Renal cortex interstitium (tissue), 11 donors: ENCODE data around the gene TIMMDC1. TPM values are rescaled to one million over a fixed set of nuclear protein-coding genes. Genes with fewer than 3 reads are reported as not detected.
"Not testable (repeated sequence)": the region's sequence is repeated elsewhere in the genome, so short reads cannot be mapped to it uniquely, and the experiment has no call there.

Experiments
- DNase-seq, 11 donors: peaks; one replicate each; pipeline ENCODE4 v3.0.0-alpha.2; 2013; ENCODE audit warnings: low read depth in 9 of 11, low spot score in 4 of 11; ENCODE audit errors: extremely low read depth in 1 of 11
- polyA plus RNA-seq, 3 donors: library from polyadenylated mRNA; unstranded; fragments of 120-200 nt; gene quantifications; one replicate each; pipeline ENCODE4 v1.2.1, GENCODE V29; 2013; ENCODE audit not compliant: insufficient read length in 3 of 3

TIMMDC1 gene
- polyA plus RNA-seq, 3 donors, result 95.8 to 104 (median 103) TPM

DNA sequence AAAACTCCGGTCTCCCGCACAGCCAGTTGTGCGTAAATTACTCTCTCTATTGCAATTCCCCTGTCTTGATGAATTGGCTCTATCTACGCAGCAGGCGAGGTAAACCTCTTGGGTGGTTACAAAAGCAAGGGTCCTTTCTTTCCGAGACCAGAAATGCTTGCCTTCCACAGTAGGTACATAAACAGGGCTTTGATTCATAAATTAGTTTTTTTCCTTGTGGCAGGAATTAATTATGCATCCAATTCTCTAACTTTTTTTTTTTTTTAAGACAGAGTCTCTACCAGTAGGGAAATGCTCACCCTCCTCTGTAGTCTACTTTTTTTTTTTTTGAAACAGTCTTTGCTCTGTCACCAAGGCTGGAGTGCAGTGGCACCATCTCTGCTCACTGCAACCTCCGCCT lies 44.8 kb downstream of the TIMMDC1 start:
- DNase-seq, result no peak

DNA sequence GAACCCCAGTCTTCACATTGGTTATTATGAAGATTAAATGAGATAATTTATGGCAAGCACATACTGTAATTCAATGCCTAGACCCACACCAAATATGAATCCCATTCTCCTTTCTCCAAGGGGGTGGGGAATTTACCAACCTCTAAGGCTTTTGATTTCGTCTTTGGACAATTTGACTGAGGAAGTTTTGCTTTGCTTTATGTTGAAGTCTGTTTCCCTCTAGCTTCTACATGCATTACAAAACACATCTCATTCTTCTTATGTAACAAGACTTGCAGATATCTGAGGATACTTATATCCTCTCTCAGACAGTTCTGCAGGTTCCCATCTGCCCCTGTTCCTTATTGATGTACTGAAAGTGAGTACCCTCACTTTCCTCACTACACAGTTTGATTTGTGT lies 48.9 kb downstream of the TIMMDC1 start:
- no peak for DNase-seq

DNA sequence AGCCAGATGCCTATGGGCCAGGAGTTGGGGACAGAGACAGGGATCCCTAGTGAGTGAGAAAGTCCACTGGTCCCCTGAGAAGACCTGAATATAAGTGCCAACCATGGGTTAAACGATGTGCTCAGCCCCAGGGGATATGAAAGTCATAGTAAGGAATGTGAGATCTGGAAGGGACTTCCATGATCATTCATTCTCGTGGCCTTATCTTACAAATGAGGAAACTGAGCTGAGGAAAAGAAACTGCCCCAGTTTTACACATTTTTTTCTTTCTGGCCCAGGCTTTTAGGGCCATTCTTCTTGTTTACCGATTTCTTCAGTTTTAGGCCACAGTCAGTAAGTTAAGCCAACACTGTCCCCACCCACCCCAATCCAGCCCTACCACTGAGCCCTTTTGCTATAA lies 50.0 kb downstream of the TIMMDC1 start:
- no peak for DNase-seq

DNA sequence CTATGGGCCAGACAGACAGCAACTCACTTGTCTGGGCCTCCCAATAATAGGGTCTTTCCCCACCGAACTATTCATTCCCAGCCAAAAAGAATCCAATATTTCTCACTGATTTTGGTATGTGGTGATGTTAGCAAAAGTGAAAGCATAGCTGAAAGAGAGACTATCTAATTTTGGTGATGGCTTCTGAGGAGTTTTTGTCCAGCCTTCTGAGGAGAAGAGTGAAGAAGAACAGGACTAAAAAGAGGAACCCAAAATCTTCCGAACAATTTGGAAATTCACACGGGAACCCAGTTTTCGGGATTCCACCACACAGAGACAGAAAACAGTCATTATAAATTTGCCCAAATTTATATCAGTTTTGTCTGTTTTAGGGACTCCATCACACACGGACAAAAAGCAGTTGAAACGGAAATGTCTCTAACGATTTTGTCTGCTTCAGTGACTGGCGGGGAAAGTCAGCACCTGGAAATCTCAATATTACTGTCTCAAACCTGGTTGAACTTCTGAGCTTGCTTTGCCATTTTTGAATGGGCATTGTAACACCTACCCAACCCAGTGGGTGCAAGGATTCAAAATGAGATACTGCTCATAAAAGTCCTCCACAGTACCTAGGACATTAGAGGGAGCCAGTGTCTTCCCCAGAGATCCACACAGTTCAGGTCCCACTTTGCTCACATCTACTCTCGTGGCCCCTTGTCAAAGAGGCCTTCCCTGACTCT lies 52.0 kb downstream of the TIMMDC1 start:
- no peak for DNase-seq

DNA sequence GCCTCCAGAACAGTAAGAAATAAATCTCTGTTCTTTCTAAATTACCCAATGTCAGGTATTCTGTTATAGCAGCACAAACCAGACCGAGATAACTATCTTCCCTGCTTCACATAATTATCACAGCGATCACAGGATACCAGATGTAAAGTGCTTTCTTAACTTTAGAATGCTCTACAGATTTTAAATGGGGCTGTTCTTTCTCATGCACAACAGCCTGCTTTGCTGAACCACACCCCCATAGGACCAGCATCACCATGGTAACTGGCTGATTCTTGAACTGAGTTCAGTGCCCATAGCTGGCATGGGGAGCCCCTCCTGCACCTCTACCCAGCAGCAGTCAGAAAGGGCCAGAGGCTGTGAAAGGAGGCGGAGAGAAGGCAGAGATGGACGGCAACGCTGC lies 53.3 kb downstream of the TIMMDC1 start:
- DNase-seq, result no peak

DNA sequence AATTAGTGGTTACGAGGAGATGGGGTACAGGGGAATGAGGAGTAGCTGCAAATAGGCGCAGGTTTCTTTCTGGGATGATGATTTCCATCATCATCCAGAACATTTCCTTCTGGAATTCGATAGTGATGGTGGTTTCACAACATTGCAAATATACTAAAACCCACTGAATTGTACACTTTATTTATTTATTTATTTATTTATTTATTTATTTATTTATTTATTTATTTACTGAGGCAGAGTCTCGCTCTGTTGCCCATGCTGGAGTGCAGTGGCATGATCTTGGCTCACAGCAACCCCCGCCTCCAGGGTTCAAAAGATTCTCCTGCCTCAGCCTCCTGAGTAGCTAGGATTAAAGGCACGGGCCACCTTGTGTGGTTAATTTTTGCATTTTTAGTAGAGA lies 54.6 kb downstream of the TIMMDC1 start:
- DNase-seq, result not testable (repeated sequence)

DNA sequence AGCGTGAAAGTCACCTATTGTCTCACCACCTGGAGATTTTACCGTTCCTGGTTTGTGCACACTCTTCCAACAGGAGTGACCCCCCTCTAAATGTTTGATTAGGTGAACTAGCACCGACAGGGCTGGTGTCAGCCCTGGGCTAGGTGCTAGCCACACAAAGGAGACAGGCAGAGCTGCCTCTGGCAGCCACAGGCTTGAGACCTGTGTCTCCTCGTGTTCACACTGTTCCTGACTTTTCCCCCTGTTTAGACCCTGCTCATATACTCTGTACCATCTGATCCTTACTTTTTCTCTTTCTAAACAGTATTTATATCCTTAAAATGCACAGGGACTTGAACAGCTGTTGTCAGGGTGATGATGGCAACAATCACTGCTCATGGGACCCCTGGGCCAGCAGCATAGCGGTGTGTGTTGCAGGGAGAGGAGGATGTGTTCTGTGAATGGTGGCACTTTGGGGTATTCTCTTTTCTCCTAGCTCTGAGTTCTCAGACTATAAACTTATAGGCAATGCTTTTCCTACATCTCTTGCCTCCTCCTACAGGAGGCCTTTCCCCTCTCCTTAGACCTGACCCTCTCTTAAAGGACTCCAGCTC lies 55.6 kb downstream of the TIMMDC1 start:
- no peak for DNase-seq

DNA sequence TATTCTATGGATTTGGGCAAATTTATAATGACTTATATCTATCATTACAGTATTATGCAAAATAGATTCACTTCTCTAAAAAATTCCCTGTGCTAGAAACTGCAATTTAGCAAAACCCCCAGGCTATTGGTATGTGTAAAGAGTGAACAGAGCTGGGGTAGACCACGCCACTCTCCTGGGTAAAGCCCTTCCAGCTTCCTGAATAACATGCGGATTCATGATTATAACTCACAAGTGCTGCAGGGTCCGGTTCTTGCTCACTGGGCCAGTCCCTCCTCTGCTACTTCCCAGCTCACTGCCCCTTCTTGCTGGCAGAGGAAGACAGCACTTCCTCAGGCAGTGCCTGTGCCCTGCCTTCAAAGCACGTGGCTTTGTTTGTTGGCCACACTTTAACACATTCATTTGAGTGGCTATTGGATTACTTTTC lies 57.0 kb downstream of the TIMMDC1 start:
- DNase-seq, result no peak

DNA sequence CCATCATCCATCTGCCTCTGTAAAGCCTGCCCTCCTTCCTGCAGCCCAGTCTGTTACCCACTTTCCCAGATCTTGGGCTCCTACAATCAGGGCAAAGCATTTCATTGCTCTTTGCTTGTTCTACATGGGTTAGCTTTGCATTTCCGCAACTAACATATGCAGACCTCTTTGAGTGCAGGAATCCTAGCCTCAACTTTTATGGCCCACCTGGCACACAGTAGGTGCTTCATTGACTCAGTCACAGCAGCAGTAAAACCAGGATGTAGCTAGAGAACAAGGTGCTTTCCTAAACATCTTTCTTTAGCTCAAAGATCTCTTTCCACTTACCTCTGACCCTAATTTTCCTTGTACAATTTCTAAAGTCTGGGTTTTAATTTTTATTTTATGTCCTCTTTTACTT lies 57.6 kb downstream of the TIMMDC1 start:
- no peak for DNase-seq

DNA sequence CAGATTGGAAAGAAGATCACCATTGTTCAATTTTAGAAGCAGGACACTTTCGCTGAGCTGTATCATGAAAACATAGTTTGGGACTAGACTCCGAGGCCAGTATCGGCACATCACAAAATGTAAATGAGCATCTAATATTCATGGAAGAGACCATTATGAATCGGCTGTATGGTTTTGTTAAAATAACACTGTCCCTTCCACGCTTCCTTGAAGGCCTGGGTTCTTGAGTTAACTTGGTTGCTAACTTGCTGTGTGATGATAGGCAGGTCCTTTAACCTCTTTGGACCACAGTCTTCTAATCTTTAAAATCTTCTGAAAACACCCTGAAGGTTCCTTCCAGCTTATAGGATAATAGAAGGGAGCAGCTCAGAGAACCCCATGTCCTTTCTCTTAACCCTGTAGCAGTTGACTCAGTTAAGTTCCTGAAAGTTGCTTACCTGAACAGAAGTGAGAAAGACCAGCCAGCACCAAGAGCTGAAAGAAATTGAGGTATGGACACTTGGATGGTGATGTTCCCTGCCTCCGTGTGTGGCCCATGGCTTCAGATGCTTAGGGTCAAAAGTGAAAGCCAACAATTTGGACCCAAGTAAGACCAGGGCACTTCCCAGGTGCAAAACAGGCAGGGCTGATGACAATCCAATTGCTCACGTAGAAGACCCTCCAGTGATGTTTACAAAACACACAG lies 59.0 kb downstream of the TIMMDC1 start:
- DNase-seq, result no peak

DNA sequence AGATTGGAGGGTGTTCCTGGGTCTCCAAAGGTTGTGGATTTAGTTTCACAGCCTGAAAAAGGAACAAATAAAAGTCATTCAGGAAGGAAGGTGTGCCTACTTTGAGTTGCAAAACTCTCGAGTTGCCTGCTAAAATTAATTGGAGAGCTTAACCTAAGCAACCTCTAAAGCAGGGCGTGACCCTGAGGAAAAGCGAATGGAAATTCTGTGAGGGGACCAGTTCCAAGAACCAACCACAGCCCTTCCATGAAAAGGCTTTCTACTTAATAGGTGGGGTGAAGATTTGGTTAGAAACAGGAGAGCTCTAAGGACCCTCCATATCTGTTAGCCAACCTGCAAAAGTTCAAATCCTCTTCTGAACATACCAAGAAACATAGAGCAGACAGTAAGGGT lies 59.5 kb downstream of the TIMMDC1 start:
- no peak for DNase-seq

DNA sequence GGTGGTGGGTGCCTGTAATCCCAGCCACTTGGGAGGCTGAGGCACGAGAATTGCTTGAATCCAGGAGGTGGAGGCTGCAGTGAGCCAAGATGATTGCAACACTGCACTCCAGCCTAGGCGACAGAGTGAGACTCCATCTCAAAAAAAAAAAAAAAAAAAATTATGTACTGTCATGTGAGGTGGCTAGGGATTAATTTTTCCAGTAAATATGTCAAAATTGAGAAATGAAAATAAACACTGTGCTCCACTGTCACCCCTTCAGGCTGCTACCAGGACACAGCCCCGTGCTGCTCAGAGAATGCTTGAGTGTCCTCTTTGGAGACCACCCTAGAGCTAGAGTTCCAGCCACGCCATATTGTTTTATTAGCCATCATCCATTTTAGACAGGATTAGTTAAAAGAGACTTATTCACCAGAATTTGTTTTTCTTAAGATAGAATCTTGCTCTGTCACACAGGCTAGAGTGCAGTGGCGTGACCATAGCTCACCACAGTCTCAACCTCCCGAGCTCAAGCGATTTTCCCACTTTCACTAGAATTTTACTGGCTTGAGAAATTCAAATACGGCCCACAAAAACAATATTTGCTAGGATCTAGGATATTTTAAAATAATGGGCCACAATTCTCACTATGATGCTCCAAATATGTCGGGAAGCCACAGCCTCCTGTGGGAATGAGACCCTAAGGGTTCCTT lies 60.4 kb downstream of the TIMMDC1 start:
- no peak for DNase-seq

DNA sequence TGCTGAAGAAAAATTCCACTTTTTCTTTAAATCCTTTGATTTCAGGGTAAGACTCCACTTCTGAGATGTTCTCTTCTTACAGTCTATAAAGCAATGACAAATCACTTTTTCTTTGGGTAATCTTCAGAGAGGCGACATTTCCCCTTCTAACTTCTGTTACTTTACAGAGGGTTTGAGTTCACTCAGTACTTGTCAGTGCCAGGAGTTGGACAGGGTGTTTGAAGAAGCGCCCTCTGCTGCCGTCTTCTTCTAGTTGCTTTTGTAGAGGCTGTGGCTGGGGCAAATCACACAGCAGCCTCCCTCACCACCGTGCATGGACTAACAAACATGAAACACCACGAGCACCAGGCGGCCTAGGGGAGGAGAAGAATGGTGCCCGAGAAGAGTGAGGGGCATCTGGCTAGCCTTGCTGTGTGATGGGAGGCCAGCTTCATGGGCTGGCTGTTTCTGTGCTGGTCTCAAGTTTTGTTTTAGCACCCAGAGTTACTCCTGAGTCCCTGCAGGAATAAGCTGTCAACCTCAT lies 61.2 kb downstream of the TIMMDC1 start, which contains the start of gene CD80:
Gene CD80, minus strand, starts transcription at position 174 of the 523 bp plus-strand sequence. CDS start 1,886 bp downstream, outside the sequence.
- DNase-seq, result no peak

DNA sequence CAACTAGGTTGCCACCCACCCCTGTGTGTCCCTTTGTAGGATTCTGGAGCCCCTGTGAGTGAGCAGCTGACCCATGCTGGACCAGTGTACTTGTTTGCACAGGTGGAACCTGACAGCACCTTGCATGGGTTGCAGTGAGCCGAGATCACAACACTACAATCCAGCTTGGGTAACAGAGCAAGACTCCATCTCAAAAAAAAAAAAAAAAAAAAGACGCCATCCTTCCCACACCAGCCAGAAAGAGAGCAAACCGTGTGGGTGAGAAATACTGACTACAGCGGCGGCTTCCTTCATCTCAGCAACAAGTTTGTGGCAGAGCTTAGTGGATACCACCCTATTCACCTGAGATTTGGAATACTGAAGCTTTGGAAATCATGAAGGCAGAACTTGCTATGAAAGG lies 61.8 kb downstream of the TIMMDC1 start:
- no peak for DNase-seq

DNA sequence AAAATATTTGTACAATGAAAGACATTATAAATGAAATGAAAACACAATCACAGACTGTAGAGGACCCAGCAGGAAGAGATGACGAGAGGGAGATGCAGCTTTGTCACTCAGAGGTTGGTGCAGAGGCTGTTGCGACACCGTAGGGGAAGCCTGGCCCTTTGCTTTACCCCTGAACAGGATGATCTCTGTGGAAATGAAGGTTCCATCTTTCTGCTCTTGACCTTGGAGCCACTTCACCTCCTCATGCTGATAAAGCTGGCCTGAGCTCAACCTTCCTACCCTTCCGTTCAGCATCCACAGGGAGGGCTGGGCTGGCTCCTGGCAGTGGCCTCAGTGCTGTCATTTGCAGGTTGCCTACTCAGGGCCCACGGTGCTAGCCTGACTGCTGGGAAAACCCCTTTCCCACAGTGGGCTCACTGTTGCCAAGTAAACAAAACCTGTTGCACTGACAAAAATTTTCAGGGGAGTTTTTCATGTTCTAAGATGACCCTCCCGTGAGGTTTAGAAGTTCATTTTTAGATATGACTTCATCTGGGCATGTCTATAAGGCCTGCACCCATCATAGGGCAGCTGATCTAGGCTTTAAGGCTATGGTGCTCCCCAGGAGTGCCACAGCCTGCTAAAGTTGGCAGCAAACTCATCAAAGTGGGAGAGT lies 64.1 kb downstream of the TIMMDC1 start:
- no peak for DNase-seq

DNA sequence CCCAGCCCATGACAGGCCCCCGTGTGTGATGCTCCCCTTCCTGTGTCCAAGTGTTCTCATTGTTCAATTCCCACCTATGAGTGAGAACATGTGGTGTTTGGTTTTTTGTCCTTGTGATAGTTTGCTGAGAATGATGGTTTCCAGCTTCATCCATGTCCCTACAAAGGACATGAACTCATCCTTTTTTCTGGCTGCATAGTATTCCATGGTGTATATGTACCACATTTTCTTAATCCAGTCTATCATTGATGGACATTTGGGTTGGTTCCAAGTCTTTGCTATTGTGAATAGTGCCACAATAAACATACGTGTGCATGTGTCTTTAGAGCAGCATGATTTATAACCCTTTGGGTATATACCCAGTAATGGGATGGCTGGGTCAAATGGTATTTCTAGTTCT lies 65.0 kb downstream of the TIMMDC1 start:
- DNase-seq, result not testable (repeated sequence)

DNA sequence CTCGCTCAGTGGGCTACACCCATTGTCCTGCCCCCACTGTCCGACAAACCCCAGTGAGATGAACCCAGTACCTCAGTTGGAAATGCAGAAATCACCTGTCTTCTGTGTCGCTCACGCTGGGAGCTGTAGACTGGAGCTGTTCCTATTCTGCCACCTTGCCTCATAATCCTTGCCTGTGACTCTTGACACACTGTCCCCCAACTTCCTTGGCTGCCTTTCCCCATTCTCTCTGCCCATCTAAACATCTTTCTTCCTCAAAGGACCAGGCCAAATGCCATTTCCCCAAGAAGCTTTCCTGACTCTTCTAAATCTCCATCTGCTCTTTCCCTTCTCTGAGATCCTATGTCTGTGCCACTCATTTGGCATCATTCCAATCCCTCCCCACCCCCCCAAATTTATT lies 70.8 kb downstream of the TIMMDC1 start:
- no peak for DNase-seq

DNA sequence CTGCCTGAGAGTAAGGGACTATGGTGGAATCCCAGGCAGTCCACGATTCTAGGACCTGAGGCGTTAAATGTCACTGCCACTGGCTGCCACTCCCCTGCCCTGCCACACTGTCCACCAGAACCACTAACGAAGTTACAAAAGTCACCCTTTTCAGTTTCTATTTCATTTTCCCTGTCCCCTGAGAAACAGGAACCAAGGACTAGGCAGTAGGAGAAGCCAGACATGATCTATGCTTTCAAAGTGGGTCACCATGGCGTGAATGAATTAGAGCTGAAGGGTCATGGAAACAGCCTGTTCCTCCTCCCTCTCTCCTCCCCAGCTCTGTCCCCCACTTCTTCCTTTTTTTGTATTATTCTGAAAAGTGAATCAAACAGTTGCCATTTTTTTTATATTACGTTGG lies 71.9 kb downstream of the TIMMDC1 start:
- DNase-seq, result no peak

DNA sequence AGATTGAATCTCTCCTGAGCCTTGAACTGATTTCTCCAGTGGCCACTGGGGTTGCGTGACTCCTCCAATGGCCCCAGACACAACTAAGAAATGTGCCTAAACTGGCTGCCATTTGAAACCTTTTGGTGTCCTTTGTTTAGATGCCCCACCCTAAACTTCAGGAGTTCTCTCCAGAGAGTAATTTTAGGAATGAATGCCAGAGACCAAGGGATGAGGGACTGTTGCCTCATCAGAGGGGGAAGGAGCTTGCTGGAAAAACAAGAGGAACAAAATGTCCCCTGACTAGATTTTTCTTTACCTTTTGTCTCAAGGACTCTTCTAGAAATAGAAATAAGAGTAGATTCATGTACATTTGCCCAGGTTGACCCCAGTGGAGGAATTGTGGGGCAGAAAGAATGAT lies 72.9 kb downstream of the TIMMDC1 start:
- no peak for DNase-seq
